SK-N-SH (cell line): ENCODE results near the gene TECPR1.

Experiments used
- CHD2 ChIP-seq: fragments of 150-350 bp; IDR thresholded peaks from 2 replicates; pipeline ENCODE4 v1.6.1; 2018; ENCODE audit warnings: low read length; ENCODE audit not compliant: partially characterized antibody
- EP300 ChIP-seq, 2 experiments: IDR thresholded peaks; 2 replicates each; pipeline versions ENCODE4 v1.4.0 to v1.6.1; 2012; ENCODE audit warnings: borderline replicate concordance in 1 of 2, low read depth in 1 of 2, low read length in 1 of 2
- EZH2phosphoT487 ChIP-seq: fragments of 200-600 bp; sonication (generic); IDR thresholded peaks from 2 replicates; pipeline ENCODE4 v1.6.1; 2017; ENCODE audit warnings: low read depth, mixed run types, mild to moderate bottlenecking, antibody characterized with exemption, moderate library complexity, borderline replicate concordance
- POLR2AphosphoS5 ChIP-seq: IDR thresholded peaks from 2 replicates; pipeline ENCODE4 v1.6.1; 2012; ENCODE audit warnings: low read depth, low read length
- SMC3 ChIP-seq: IDR thresholded peaks from 2 replicates; pipeline ENCODE4 v1.6.1; 2012; ENCODE audit warnings: low read depth, low read length, improper control_type of control experiment
- TAF1 ChIP-seq: IDR thresholded peaks from 2 replicates; pipeline ENCODE4 v1.6.1; 2012; ENCODE audit warnings: low read depth, mild to moderate bottlenecking, low read length, moderate library complexity, borderline replicate concordance
- TCF12 ChIP-seq: IDR thresholded peaks from 2 replicates; pipeline ENCODE4 v1.4.0; 2012
- YY1 ChIP-seq: IDR thresholded peaks from 2 replicates; pipeline ENCODE4 v1.4.0; 2012; ENCODE audit warnings: low read depth, mild to moderate bottlenecking
- TF ChIP-seq, protein P1 (sequence below): fragments of 200-600 bp; sonication (generic); IDR thresholded peaks from 2 replicates; pipeline ENCODE4 v1.6.1; 2017; ENCODE audit warnings: antibody characterized with exemption, mild to moderate bottlenecking, moderate library complexity
- TF ChIP-seq, protein P2 (sequence below): IDR thresholded peaks from 2 replicates; pipeline ENCODE4 v1.4.0; 2012; ENCODE audit warnings: low read depth

DNA sequence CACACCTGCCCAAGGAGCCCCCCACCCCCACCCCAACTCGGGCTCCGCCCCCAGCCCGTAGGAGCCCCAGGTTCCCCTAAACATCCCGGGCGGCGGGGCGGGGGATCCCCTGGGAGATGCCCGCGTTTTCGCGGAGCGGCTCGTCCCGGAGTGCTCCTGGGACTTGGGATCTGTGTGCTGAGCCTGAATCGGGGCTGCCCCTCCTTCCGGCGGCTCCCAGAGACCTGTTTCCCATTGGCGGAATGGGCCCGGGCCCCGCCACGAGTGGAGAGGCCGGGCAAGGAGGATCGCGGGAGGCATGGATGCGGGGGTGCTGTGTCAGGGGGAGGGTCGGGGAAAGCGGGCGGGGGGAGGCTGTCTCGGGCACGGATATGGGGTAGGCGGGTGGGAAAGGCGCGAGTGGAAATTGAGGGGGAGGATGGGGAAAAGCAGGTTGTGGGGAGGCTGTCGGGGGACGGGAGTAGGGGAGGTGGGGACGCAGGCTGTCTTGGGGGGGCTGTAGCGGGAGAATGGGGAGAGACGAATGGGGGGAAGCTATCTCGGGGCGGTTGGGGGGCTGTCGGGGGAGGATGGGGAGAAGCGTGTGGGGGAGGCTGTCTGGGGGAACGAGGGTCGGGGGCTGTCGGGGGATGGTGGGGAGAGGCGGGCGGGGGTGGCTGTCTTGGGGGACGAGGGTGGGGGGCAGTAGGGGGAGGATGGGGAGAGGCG, 41.4 kb downstream of the TECPR1 start:
- TF ChIP-seq TAF1 (no peak), SMC3 (no peak), TCF12 (no peak), EP300 (IDR thresholded peaks at IDR 0.05; ENCODE audit: borderline replicate concordance in 1 of 2, low read depth in 1 of 2, low read length in 1 of 2) (no peak), POLR2AphosphoS5 (no peak), CHD2 (no peak), YY1 (no peak), EZH2phosphoT487 (no peak)
- TF ChIP-seq, protein P1, sequence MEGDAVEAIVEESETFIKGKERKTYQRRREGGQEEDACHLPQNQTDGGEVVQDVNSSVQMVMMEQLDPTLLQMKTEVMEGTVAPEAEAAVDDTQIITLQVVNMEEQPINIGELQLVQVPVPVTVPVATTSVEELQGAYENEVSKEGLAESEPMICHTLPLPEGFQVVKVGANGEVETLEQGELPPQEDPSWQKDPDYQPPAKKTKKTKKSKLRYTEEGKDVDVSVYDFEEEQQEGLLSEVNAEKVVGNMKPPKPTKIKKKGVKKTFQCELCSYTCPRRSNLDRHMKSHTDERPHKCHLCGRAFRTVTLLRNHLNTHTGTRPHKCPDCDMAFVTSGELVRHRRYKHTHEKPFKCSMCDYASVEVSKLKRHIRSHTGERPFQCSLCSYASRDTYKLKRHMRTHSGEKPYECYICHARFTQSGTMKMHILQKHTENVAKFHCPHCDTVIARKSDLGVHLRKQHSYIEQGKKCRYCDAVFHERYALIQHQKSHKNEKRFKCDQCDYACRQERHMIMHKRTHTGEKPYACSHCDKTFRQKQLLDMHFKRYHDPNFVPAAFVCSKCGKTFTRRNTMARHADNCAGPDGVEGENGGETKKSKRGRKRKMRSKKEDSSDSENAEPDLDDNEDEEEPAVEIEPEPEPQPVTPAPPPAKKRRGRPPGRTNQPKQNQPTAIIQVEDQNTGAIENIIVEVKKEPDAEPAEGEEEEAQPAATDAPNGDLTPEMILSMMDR = no peak
- TF ChIP-seq, protein P2, sequence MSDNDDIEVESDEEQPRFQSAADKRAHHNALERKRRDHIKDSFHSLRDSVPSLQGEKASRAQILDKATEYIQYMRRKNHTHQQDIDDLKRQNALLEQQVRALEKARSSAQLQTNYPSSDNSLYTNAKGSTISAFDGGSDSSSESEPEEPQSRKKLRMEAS = no peak
